Raji (cell line): ENCODE data around the gene TAPT1.

Experiments used
- POLR2A ChIP-seq: IDR thresholded peaks from 2 replicates; pipeline ENCODE4 v1.6.1; 2011; ENCODE audit warnings: low read depth, low read length, control low read depth; ENCODE audit not compliant: insufficient read depth

Gene TAPT1

DNA sequence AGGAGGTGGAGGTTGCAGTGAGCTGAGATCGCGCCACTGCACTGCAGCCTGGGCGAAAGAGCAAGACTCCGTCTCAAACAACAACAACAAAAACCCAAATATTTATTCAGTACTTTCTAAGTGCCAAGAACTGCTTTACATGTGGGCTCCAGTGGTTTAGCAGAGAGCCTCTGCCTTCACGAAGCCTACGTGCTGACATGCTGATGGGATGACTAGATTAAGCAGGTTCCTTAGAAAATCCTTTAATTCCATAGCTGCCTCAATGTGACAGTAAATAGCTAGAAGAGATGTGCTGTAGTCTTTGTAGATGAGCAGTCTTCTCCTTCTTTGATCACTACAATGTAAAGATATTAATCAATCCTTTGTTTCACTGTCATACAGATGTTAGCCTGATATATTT, 49.6 kb downstream of the TAPT1 start:
- no peak for TF ChIP-seq POLR2A

DNA sequence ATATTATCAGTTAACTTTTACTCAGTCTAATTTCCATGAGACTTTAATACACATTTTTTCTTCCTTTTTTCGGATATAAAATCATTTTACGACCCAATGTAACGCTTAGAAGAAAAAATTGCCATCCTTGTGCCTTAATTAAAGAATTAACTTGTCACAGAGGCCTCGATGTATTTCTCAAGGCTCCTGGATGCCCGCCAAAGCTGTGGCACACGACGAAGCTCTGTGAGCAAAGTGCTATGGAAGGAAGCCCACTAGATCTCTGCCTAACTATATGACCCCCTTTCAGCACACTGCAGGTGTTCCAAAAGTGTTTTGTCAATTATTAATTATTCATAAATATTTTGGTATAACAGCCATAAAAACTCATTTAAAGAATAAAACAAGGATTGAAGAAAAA, 54.4 kb downstream of the TAPT1 start:
- TF ChIP-seq POLR2A = no peak

DNA sequence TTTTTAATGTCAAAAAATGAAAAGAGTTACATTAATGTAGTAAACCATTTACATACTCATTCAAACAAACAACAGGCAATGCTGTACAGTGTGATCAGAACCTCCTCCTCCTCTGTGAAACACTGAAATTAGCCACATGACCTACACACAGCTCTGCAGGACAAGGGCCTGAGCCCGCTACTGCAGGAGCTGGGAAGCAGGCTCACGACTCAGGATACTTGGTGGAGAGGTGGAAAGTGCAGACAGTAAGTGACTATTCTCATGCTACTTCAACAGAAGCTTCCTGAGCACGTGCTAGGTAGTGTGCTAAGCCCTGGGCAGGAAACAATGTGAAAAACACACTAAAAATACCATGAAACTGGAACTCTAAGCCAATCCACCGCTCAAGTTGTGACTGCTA, 56.8 kb downstream of the TAPT1 start:
- TF ChIP-seq POLR2A = no peak

DNA sequence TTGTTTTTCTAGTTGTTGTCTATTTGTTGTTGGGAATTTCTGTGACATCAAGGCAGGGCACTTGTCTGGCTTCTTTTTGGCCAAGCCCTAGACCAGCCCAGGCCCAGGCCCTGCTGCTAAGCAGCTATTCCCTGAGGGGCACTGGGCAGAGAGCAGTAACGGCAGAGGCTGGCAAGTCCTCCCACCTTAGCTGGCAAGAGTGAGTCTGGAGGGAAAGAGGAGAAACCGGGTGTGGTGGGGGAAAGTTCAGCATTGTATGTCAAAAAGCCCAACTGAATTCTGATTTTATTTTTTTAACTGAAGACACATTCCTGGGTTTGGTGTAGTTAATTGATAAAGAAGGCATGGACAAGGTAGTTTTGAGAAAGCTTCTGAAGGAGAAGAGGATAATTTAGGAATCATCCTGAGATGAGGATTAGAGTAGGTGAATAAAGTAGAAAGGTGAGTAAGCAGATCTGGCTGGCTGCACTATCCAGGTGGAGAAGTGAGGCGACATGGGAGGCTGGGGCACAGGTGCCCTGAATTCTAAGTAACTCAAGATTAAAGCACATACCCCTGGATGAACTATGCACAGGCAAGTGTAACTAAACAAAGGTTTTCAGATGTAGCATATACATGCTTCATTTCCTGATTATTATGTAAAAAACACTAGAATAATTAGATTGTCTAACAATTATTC, 57.4 kb downstream of the TAPT1 start:
- TF ChIP-seq POLR2A = no peak

DNA sequence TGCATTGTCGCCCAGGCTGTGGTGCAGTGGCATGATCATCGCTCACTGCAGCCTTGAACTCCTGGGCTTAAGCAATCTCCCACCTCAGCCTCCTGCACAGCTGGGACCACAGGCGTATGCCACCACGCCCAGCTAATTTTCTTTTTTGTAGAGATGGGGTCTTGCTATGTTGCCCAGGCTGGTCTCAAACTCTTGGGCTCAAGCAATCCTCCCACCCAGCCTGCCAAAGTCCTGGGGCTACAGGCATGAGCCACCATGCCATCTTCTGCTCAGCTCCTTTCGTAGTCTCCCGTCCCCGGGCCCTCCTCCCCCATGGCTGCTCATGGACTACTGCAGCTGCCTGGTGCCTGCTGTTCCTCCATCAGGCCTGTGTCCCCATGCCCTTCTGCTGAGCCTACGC, 58.1 kb downstream of the TAPT1 start:
- no peak for TF ChIP-seq POLR2A

DNA sequence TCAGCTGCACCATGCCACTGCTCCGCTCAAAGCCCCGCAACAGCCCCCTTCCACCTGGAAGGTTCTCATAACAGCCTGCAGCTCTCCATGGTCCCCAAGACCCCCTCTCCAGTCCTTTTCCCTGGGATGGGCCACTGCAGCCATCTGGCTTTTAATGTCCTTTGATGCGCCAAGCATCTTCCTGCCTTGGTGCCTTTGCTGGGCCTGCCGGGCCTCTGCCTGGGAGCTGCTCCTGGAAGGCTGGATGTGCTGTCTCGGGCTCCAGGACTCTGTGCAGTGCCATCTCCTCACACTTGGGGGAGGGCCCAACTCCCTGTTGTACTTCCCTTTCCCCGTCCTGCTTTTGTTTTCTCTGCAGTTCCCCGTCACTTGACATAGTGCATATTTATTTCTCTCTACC, 60.3 kb downstream of the TAPT1 start:
- TF ChIP-seq POLR2A = no peak

DNA sequence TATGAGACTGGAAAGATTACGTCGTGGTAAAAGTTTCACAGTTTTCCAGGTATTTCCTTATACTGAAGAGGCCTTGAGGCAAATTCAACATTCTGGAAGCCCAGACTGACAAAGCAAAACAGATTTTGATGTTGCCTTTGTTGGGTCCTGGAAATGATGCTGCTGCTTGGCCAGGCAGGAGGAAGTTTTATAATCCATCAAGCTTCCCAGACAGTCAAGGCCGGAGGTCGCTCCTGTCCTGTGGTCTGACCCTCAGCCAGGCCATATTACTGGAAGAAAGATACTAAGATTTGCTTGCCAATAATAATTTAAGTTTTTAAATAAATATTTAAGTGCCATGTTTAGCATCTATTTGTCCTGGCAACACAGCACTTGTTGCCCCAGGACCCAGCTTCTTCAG, 63.4 kb downstream of the TAPT1 start:
- TF ChIP-seq POLR2A = no peak

DNA sequence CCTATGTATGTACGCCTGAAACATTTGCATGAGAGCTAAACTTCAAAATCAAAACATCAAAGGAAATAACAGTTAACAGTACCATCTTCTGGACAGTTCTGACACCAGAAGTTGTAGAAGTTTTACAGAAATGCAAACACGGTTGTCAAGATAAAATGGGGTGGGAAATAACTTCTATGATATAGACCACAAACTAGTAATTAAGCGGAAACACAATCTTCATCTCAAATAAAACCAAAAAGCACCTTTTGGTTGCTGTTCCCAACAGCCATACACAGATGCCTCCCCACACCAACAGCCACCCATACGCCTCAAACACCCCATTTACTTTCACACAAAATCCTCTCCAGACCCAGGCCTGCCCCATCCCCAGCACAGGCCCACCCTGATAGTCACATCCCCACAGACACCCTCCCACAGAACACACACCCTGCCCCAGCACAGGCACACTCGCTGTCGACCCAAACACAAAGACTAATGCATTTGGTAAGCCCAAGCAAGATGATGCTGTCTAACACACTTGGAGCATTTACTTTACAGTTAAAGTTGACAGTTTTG, 64.3 kb downstream of the TAPT1 start:
- no peak for TF ChIP-seq POLR2A

DNA sequence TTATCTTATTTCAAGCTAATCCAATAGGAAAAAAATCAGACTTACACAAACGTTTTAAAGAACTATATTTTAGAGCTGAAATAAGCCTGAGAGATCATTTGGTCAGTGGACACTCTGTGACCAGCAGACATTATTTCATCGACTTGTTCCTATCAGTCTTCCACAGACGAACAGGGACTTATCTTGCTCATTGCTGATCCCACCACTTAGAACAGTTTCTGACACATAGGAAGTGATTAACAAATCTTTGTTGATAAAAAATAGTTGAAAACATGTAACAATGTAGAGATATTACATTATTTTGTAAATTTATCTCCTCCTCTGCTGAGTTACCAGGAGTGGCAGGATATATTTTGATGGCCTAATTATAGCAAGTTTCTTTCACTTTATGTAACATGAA, 65.8 kb downstream of the TAPT1 start:
- no peak for TF ChIP-seq POLR2A

DNA sequence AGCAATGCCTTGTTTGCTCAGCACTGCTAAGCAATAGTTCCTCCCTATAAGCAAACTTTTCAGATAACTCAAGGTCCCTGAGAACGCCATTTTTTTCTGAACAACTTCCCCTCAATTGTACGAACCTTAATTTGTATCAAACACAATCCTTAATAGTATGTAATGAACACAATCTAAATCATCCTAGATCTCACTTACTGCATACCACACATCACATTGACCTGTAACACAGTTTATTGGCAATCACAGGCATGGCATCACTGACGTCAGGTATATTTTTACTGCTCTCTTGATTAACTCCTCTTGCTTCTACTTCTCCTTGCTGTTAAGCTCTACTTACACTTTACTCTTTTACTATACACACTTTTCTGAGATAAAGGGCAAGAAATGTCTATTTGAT, 67.0 kb downstream of the TAPT1 start:
- no peak for TF ChIP-seq POLR2A

DNA sequence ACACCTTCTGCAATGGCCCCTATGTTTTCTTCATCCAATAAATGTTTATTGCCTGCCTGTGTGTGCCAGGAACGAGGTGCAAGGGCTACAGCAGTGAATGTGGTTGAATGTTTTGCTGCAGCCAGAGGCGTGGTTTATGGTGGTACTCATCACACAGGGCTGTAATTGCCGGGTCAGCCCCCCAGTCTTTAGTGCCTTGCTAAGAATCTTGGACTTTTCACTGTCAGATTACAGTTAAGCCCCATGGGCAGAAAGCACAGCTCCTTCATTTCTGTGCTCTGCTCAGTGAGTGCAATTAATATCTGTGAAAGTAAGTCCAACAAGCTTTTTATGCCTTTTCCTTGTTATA, 67.8 kb downstream of the TAPT1 start:
- no peak for TF ChIP-seq POLR2A

DNA sequence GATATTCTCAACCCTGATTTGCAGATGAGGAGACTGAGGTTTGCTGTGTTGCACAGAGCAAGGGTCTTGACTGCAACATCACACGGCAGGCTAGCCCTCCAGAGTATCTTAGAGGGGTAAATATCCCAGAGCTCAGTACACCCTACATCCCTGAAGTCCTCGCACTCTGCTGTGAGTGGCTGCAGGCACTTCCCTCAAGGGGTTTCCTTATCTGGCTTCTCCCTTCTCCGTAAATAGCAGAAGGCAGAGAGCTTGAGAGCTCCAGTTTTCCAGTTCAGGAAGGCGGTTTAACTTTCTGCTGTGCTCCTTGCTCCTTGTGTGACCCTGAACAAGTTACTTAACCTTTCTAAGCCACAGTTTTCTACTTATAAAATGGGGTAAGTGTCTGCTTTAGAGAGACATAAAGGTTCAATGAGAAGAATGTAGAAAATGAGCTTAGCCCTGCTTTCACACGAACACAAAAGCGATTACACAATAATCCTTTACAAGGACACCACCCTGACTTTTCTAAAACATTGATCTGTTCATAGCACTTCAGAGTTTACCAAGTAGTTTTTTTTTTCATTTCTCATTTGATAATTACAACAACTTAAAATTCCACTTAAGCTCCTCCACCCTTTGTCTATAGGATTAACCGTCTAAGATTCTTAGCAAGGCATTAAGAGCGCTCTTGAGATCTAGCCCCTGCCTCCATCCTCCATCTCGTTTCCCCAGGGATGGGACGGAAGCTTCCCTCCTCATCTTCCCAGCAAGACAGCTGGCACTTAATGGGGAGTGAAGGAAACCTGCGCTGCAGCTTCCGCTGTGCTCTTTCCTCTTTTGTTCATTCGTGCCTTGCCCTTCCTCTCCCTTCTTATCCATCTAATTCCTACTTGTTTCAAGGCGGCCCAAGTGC, 68.4 kb downstream of the TAPT1 start:
- TF ChIP-seq POLR2A = no peak

DNA sequence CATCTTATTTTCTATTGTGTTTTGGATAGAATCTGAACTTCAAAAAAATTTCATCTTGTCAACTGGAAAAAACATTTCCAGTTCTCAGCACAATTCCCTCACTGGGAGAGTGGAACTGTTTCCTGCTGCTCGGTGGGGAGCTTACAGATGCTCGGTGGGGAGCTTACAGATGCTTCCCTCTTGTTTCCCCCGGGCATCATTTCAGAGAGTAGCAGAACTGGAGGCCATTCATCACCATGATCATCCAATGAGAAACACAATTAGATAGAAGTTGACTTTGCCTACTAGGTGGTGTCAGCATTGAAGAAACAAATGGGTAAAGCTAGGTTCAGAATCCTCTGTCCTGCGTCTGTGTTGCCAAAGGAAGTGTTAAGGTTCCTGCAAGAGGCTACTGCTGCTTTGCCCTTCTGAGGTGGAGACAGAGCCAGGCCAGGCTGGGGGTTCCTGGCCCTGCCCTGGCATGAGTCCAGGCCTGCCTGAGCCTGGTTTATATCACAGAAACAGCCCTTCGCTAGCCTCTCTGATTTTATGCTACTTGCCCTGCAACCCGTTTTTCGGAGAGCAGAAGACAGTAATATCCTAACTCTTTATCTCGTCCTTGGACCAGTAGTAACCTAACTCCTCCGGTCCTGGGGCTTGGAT, 70.6 kb downstream of the TAPT1 start:
- no peak for TF ChIP-seq POLR2A

DNA sequence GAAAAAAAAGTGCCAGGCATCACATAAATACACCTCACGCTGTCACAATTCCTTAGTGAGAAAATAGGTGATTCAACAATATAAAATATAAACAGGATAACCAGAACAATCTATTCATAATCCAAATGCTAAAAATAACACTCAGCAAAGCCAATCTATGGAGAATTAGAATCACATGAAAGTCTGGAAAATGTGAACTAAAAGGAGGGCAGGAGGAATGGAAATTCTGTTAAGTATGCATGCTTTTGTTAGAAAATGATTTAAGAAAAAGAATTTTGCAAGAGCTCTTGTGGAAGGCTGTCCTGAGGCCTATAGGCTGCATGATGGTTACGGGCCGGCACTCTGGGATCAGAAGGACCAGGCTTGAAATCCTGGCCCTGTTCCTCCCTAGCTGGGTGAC, 71.8 kb downstream of the TAPT1 start:
- TF ChIP-seq POLR2A = no peak

DNA sequence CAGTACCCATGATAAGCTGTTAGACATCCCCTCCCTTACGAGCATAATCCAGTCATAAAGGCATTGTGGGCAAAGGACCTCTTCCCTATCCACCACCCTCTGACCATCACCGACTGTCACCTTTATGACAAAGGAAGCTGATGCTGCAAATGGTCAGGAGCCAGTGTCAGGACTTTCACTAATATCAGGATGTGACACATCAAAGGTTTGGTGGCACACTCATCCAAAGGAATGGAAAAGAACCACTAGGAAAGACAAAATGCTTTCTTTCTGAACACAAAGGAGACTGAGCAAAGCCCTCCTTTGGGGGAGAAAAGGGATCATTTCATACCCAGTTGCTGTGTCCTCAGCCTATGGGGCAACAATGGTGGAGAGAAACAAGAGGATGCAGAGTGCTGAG, 75.6 kb downstream of the TAPT1 start:
- no peak for TF ChIP-seq POLR2A
